HG02981 (cell line): ENCODE measurements around the gene ATXN1.
A peak's percentile ranks its signal among the peaks of the same experiment; 100 is the strongest.

Experiments used
- ATAC-seq: cut with Tn5 transposase; IDR thresholded peaks from one replicate; pipeline ENCODE4 v1.9.1; 2021; ENCODE audit warnings: mild to moderate bottlenecking, moderate library complexity; ENCODE audit not compliant: unreplicated experiment

Gene ATXN1

GRCh38 chr6:16591396-16592222, 169.7 kb downstream of the ATXN1 start:
- ATAC-seq, result peak; percentile 74

GRCh38 chr6:16585805-16586204, 175.5 kb downstream of the ATXN1 start:
- ATAC-seq, result peak; percentile 2

- ATAC-seq, result no peak
Observed at GRCh38 chr6:16583144-16583762, 178.0 kb downstream of the ATXN1 start.

- no peak for ATAC-seq
Observed at GRCh38 chr6:16582446-16583143, 178.7 kb downstream of the ATXN1 start.

- no peak for ATAC-seq
Observed at GRCh38 chr6:16578695-16579285, 182.5 kb downstream of the ATXN1 start.

GRCh38 chr6:16576451-16577368, 184.6 kb downstream of the ATXN1 start:
- ATAC-seq, result peak; percentile 89

GRCh38 chr6:16575655-16576054, 185.6 kb downstream of the ATXN1 start:
- ATAC-seq, result no peak

GRCh38 chr6:16572943-16573342, 188.3 kb downstream of the ATXN1 start:
- no peak for ATAC-seq

- no peak for ATAC-seq
Observed at GRCh38 chr6:16572317-16572716, 188.9 kb downstream of the ATXN1 start.

- ATAC-seq, result no peak
Observed at GRCh38 chr6:16570946-16571345, 190.3 kb downstream of the ATXN1 start.

GRCh38 chr6:16570221-16570553, 191.1 kb downstream of the ATXN1 start:
- no peak for ATAC-seq

GRCh38 chr6:16568128-16568527, 193.1 kb downstream of the ATXN1 start:
- no peak for ATAC-seq

- no peak for ATAC-seq
Observed at GRCh38 chr6:16567071-16567470, 194.2 kb downstream of the ATXN1 start.

- ATAC-seq, result no peak
Observed at GRCh38 chr6:16564436-16564835, 196.8 kb downstream of the ATXN1 start.

GRCh38 chr6:16563628-16564240, 197.5 kb downstream of the ATXN1 start:
- no peak for ATAC-seq

- no peak for ATAC-seq
Observed at GRCh38 chr6:16562498-16562897, 198.8 kb downstream of the ATXN1 start.

- ATAC-seq, result no peak
Observed at GRCh38 chr6:16559071-16559470, 202.2 kb downstream of the ATXN1 start.

GRCh38 chr6:16555550-16555949, 205.7 kb downstream of the ATXN1 start:
- no peak for ATAC-seq

- ATAC-seq, result no peak
Observed at GRCh38 chr6:16553531-16553930, 207.7 kb downstream of the ATXN1 start.

GRCh38 chr6:16551466-16551865, 209.8 kb downstream of the ATXN1 start:
- no peak for ATAC-seq
